SU-DHL-6 (cell line): Measurements from ENCODE around the gene CLDN18.

ENCODE experiments used
- H2AFZ ChIP-seq: fragments of 200-600 bp; sonication (generic); 2 replicates; pipeline ENCODE4 v1.6.1; 2014; ENCODE audit warnings: low read depth, mild to moderate bottlenecking, moderate library complexity, mixed read lengths, antibody characterized with exemption, low read length; ENCODE audit not compliant: severe bottlenecking
- H3F3A ChIP-seq: fragments of 200-600 bp; shearing (Covaris generic); 2 replicates; pipeline ENCODE4 v1.6.0; 2016; ENCODE audit warnings: antibody characterized with exemption, mild to moderate bottlenecking; ENCODE audit not compliant: insufficient read depth
- H3K27ac ChIP-seq: fragments of 200-600 bp; sonication (generic); 2 replicates; pipeline ENCODE4 v1.5.1; 2016; ENCODE audit warnings: low read depth, mild to moderate bottlenecking, low read length, moderate library complexity, mixed read lengths
- H3K27me3 ChIP-seq: fragments of 200-600 bp; sonication (generic), shearing (Covaris generic); 2 replicates; pipeline ENCODE4 v1.6.0; 2014; ENCODE audit warnings: mild to moderate bottlenecking, low read length
- H3K36me3 ChIP-seq: fragments of 200-600 bp; sonication (generic); 2 replicates; pipeline ENCODE4 v1.6.1; 2014; ENCODE audit warnings: mild to moderate bottlenecking, low read length, mixed read lengths
- H3K4me2 ChIP-seq: fragments of 300-600, 200-600 bp; shearing (Covaris generic), sonication (generic); 2 replicates; pipeline ENCODE4 v1.6.0; 2014; ENCODE audit warnings: low read length, low read depth, mild to moderate bottlenecking; ENCODE audit not compliant: poor library complexity, severe bottlenecking
- H3K4me3 ChIP-seq: fragments of 200-600 bp; sonication (generic); 2 replicates; pipeline ENCODE4 v1.5.1; 2014; ENCODE audit warnings: antibody characterized with exemption, low read length, mild to moderate bottlenecking, mixed read lengths; ENCODE audit not compliant: insufficient read depth, poor library complexity, severe bottlenecking
- H3K79me2 ChIP-seq: fragments of 200-600 bp; sonication (generic); 2 replicates; pipeline ENCODE4 v1.6.1; 2014; ENCODE audit warnings: mild to moderate bottlenecking, low read length, moderate library complexity; ENCODE audit not compliant: insufficient read depth
- H3K9ac ChIP-seq: fragments of 200-600 bp; sonication (generic); 2 replicates; pipeline ENCODE4 v1.7.0; 2014; ENCODE audit warnings: mild to moderate bottlenecking, low read length
- H3K9me2 ChIP-seq: fragments of 200-600 bp; sonication (generic); replicated peaks from 2 replicates; pipeline ENCODE4 v1.6.1; 2014; ENCODE audit warnings: low read length; ENCODE audit not compliant: insufficient read depth
- H3K9me3 ChIP-seq: fragments of 200-600 bp; sonication (generic); 2 replicates; pipeline ENCODE4 v1.6.1; 2014; ENCODE audit warnings: low read length, mixed read lengths; ENCODE audit not compliant: insufficient read depth
- H4K20me1 ChIP-seq: fragments of 200-600 bp; sonication (generic); 2 replicates; pipeline ENCODE4 v1.6.1; 2014; ENCODE audit warnings: low read depth, mild to moderate bottlenecking, antibody characterized with exemption, low read length, moderate library complexity, mixed read lengths
- CTCF ChIP-seq: fragments of 200-600 bp; sonication (generic); IDR thresholded peaks from one replicate; pipeline ENCODE4 v1.5.1; 2017; ENCODE audit warnings: antibody characterized with exemption, mild to moderate bottlenecking, low read length, moderate library complexity; ENCODE audit not compliant: insufficient read depth, poor library complexity, severe bottlenecking
- EZH2phosphoT487 ChIP-seq: fragments of 200-600 bp; sonication (generic), shearing (Covaris generic); conservative IDR thresholded peaks from 2 replicates; pipeline ENCODE4 v1.6.1; 2018; ENCODE audit warnings: mild to moderate bottlenecking, antibody characterized with exemption, low read length, moderate library complexity, mixed read lengths

The CLDN18 gene

GRCh38 chr3:138070006-138070405 is 60.0 kb downstream of the CLDN18 start:
- Histone ChIP-seq H3K79me2 (no peaks in the 10 kb centered on the region), H2AFZ (no peak overlapping the region), H3K9ac (no peak overlapping the region), H4K20me1 (no peaks in the 10 kb centered on the region), H3K36me3 (no peaks in the 10 kb centered on the region), H3K9me3 (no peaks in the 10 kb centered on the region), H3K27ac (no peak overlapping the region), H3K4me2 (no peak overlapping the region), H3K4me3 (no peak overlapping the region), H3K9me2 (no peaks in the 10 kb centered on the region), H3K27me3 (0 out of 2 replicates have a peak, but pooled peaks cover 5% of the 10 kb centered on the region), H3F3A (no peaks in the 10 kb centered on the region)
- TF ChIP-seq CTCF (no peak), EZH2phosphoT487 (no peak)

GRCh38 chr3:138072796-138073195 is 62.8 kb downstream of the CLDN18 start:
- no peaks in the 10 kb centered on the region for H3K9me3 ChIP-seq
- no peaks in the 10 kb centered on the region for H3F3A ChIP-seq
- H3K36me3 ChIP-seq, result no peaks in the 10 kb centered on the region
- no peak overlapping the region for H3K27ac ChIP-seq
- no peak overlapping the region for H2AFZ ChIP-seq
- no peak overlapping the region for H3K9ac ChIP-seq
- no peaks in the 10 kb centered on the region for H3K9me2 ChIP-seq
- H3K27me3 ChIP-seq, result no peaks in the 10 kb centered on the region
- no peak overlapping the region for H3K4me3 ChIP-seq
- TF ChIP-seq EZH2phosphoT487, result no peak
- no peak overlapping the region for H3K4me2 ChIP-seq
- no peaks in the 10 kb centered on the region for H4K20me1 ChIP-seq
- H3K79me2 ChIP-seq, result no peaks in the 10 kb centered on the region

GRCh38 chr3:138078096-138078495 is 68.1 kb downstream of the CLDN18 start:
- Histone ChIP-seq H2AFZ (no peak overlapping the region), H3K9ac (no peak overlapping the region), H4K20me1 (no peaks in the 10 kb centered on the region), H3K27ac (no peak overlapping the region), H3K9me2 (no peaks in the 10 kb centered on the region), H3K4me2 (no peak overlapping the region), H3K27me3 (no peaks in the 10 kb centered on the region), H3F3A (no peaks in the 10 kb centered on the region), H3K79me2 (no peaks in the 10 kb centered on the region), H3K4me3 (no peak overlapping the region), H3K36me3 (no peaks in the 10 kb centered on the region), H3K9me3 (no peaks in the 10 kb centered on the region)
- TF ChIP-seq CTCF (no peak), EZH2phosphoT487 (no peak)

GRCh38 chr3:138078901-138079344 is 69.0 kb downstream of the CLDN18 start:
- Histone ChIP-seq H3F3A (no peaks in the 10 kb centered on the region), H3K4me3 (no peak overlapping the region), H3K36me3 (no peaks in the 10 kb centered on the region), H3K9ac (no peak overlapping the region), H3K79me2 (no peaks in the 10 kb centered on the region), H3K9me3 (no peaks in the 10 kb centered on the region), H3K4me2 (no peak overlapping the region), H4K20me1 (no peaks in the 10 kb centered on the region), H2AFZ (no peak overlapping the region), H3K27me3 (no peaks in the 10 kb centered on the region), H3K27ac (no peak overlapping the region), H3K9me2 (no peaks in the 10 kb centered on the region)
- TF ChIP-seq EZH2phosphoT487 (no peak), CTCF (no peak)
